HG02852 (cell line): ENCODE results near the gene TLX3.
"Not testable (repeated sequence)": the region's sequence is repeated elsewhere in the genome, so short reads cannot be mapped to it uniquely, and the experiment has no call there.

Experiments used
- ATAC-seq: cut with Tn5 transposase; IDR thresholded peaks from one replicate; pipeline ENCODE4 v1.9.1; 2021; ENCODE audit warnings: mild to moderate bottlenecking, moderate library complexity; ENCODE audit not compliant: unreplicated experiment

TLX3 gene

GRCh38 chr5:171308453-171309275, at the start of gene TLX3:
Gene TLX3 (plus strand): TSS chr5:171309248. CDS start chr5:171309366, 118 bp downstream.
- no peak for ATAC-seq

GRCh38 chr5:171261361-171261760, 47.7 kb upstream of the TLX3 start:
- no peak for ATAC-seq

DNA sequence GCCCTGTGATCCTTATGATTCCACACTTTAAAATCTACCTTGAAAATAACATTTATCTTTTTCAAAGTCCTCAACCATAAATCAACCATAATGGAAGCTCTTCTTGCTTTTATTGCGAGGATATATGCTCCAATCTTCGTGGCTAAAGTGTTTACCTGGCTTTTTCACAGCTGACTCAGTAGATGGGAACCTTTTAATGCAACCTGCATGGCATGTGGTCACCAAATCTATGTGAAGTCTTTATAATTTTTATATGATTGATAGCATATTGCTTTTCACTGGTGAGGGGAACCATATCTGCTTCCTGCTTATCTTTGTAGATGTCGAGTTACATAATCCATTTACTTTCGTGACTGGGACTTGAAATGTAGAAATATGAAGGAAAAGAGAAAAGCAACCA, 47.1 kb upstream of the TLX3 start:
- ATAC-seq = no peak

- no peak for ATAC-seq
Observed at GRCh38 chr5:171263181-171263580, 45.9 kb upstream of the TLX3 start.

DNA sequence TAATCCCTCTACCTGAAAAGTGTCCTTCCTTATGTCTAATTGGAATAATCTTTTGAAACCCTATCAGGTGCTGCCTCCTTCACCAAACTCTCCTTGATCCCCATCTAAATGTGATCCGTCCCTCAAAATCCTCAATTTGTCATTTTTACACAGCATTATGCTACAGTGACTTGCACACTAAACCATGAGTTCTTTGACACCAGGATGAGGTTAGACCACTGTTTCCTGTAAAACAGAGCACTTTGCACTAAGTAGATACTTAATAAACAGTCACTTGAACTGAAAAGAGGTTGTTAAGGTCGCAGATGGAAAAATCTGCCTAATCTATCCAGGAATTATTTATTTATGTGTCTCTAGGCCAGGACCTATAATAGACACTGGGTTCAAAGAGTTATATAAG, 44.2 kb upstream of the TLX3 start:
- ATAC-seq = no peak

DNA sequence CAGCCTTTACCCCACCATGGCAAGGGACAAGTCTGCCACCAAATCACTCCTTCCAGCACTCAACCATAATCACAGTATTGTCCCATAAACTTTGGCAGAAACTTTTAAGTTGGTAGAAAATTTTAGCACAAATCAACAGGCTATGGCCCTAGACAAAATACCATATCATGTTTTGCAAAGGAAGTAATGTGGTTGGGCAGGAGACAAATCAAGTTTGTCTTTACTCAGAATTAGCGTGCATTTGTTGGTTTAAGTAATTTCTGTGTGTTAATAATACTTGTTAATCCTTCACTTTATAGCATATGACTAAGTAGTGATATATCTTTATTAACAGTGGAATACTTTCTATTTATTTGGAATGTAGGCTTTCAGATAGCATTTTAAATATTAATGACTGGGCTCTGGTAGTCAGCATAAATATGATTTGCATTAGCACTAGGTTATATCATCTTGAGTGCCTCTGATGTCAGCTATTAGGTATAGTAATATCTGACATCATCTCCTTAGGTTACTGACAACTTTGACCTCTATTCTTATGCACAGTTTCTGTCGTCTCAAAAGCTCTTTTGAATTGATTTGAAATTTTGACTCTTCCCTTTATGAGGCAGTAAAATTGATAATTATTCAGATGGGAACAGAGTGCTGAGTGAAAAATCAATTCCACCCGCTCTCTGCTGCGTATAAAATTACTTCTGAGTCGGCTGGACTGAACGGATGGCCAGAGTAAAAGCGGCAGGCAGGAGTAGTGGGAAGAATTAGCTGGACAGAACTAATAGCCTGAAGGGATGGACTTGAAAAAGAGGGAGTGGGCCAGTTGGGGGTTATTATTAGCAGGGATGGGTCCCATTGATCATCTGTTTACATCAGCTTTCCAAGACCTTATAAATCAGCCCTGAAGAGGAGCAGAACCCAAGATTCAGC, 40.1 kb upstream of the TLX3 start:
- no peak for ATAC-seq

- ATAC-seq = no peak
Observed at GRCh38 chr5:171269717-171270116, 39.3 kb upstream of the TLX3 start.

GRCh38 chr5:171270136-171270535, 38.9 kb upstream of the TLX3 start:
- ATAC-seq = no peak

- ATAC-seq = no peak
Observed at GRCh38 chr5:171271798-171272197, 37.2 kb upstream of the TLX3 start.

GRCh38 chr5:171272996-171273970, 35.8 kb upstream of the TLX3 start:
- no peak for ATAC-seq

DNA sequence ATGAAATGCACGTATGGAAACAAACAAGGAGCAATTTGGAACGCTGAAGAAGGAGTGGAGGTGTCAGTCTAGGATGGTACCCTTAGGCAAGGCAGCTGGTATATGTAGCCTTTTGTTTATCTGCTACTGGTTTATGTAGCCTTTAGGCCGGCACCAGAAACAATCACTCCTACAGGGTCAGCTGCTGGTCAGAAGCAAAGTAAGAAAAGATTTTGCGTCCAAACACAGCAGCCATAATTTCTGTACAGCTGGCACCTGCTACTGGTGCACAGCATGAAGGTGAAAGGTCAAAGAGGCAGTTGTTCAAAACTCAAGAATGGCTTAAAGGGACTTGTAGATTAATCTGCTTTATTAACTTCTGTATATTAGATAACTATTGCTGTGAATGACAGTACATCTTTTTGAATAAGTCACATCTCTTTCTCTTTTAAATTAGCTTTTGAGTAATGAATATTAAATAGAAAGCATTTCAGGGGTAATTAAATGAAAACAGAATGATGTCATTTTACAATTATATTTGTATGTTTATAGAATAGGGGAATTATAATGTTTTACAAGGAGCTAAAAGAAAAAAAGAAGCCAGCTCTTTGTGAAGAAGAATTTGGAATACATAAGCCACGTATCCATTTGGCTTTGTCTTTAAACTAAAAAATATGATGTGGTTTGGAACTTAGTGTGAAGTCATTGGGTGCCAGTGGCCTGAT, 33.1 kb upstream of the TLX3 start:
- no peak for ATAC-seq

DNA sequence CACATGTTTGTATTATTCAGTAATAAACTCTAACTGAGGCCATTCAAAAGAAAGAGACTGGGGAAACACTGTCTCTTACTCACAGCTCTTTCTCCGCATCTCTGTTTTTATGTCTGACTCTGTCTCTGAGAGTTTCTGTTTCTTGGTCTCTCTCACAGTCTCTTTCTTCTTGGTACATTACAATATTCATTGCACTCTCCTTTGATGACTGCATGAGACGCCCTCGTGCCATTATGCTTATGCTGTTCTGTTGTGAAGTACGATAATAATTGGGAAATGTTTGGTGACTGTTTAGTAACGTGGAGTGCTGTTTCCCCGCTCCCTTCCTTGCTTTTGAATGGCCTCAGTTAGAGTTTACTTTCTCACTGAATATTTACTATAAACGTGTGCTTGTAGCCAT, 25.3 kb upstream of the TLX3 start:
- no peak for ATAC-seq

DNA sequence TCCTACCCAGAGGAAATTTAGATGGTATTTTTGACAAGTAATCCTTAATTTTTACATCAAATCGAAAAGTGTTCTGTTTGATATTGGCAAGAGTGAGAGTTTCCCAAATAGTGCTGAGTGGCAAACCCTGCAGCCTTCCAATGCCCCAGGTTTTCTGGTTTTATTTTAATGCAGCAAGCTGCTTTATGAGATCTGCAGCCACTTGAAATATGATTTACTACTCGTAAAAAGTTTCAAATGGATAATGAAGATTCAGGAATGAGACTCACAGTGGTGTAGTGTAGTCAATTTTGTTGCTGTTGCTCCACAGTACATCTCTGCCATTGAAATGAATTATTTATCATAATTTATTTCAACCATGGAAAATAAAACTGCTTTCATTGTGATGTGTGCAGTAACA, 23.6 kb upstream of the TLX3 start:
- no peak for ATAC-seq

DNA sequence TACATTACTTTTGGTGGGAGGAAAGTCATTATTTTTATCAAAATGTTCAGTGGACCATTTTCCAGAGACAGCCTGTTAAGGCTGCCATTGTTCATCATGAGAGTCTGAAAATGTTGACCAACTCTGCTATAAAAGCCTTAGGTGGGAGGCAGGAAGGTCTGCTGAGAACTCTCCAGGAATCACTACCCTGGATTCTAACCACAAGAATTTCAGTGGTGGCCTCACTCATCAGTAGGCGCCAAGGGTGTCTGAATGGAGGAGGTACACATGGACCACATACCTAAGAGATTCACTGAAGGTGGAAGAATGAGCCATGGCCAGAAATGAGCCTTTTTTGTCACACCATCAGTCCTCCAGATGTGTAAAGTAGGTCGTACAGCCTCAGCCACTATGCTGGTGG, 21.0 kb upstream of the TLX3 start:
- no peak for ATAC-seq

DNA sequence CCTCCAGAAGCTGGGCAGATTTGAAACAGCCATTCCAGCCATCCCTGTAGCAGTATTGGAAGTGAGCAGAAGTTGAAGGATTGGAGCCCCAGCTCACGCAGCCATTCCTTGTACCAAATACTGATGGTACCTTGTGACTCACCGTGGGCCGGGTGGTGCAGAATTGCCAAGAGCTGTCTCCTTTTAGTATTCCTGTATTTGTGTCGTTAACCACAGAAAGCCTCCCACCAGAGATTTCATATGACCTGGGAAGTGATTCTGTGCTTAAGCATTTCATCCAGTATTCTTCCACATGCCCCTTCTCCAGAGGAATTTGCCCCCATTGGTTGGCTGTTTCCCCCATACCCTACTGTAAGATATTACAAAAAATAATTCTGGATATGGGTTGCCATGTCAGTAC, 17.7 kb upstream of the TLX3 start:
- ATAC-seq = no peak

DNA sequence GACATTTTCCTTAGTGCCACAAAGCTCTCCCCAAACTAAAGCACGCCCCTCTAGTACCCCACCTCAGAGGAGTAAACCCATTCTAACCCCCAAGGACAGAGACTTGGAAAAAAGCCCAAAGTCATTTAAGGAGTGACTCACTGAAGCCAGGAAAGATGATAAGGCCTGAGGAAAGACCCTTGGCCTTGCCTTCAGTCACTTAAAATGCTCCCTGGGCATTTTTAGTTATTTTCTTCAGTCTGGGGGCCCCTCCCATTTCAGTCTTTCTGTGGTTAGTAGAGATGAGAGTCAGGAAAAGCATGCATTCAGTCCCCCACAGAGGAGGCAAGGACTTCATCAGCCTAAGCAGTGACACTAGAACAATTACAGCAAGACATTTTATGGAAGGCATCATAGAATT, 13.7 kb upstream of the TLX3 start:
- no peak for ATAC-seq

DNA sequence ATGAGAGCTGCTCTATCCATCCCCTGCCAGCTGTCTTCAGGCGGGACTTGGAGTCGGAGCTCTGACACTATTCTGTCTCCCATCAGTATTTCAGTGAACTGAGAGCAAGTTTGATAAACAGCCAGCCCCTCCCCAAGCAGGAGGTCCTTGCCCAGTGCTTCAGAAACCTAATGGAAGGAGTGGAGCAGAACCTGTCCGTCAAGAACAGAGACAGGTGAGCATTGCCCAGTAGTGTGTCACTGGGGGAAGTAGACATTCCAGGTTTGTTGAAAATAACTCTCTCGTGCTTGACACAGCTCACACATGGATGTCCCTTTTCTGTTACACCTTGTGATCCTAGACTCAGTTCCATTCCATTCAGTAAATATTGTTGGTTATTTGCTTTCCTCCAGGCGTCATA, 13.2 kb upstream of the TLX3 start:
- ATAC-seq = no peak

DNA sequence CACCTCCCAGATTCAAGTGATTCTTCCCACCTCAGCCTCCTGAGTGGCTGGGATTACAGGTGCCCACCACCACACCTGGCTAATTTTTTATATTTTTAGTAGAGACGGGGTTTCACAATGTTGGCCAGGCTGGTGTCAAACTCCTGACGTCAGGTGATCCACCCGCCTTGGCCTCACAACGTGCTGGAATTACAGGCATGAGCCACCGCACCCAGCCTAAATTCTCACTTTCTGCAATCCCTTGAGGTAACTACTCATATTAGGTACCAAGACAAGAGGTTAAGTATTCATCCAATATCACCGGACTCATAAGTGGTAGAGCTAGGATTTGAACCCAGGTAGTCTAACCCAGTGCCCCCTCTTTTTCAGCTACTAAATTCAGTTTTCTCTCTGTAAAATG, 11.1 kb upstream of the TLX3 start:
- not testable (repeated sequence) for ATAC-seq

DNA sequence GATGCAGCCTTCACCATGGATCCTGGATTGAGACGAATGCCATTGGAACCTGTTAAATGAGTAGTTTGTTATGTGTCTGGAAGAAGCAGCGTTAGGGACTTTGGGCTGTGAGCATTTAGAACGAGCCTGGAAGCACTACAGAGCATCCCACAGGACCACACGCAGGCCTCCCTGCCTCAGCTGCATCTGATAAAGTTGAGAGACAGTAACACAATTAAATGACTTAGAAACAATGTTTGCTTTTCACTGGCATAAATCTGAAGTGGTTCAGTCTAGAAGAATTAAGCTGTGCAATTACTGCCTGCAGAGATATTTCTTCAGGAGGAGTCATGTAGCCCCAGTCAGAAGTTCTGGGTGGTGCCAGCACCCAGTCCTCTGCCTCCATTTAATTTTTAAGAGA, 9.8 kb upstream of the TLX3 start:
- no peak for ATAC-seq

DNA sequence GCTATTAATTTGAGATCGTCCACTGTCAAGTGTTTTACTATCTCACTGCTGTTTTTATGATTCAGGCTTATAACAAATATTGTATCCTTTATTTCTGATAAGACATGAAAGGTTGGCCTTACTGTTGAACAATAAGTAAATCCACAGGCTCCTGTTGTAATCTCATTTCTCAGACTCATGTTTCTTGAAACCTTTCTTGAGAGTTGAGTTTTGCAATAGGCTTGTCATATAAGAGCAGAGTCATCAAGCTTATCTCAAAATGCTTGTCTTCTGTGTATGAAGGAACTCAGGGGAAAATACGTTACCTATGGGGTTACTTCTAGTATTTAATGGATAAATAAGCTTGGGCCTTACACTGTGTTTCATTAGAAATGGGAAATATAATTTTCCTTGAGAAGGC, 9.2 kb upstream of the TLX3 start:
- no peak for ATAC-seq
